HCT116 (cell line): ENCODE data around the gene GARIN5A.

Experiments used
- CBX3 ChIP-seq: IDR thresholded peaks from 2 replicates; pipeline ENCODE4 v1.6.1; 2012; ENCODE audit warnings: low read depth
- CEBPB ChIP-seq: IDR thresholded peaks from 2 replicates; pipeline ENCODE4 v1.6.1; 2012; ENCODE audit warnings: low read depth
- CTCF ChIP-seq, 3 experiments: fragments of 200-600 bp in 1 of 3; sonication (generic) in 1 of 3; IDR thresholded peaks in 2 of 3; conservative IDR thresholded peaks in 1 of 3; 2 replicates each; pipeline ENCODE4 v1.5.1; 2012 to 2017; ENCODE audit warnings: low read depth in 2 of 3, low read length in 2 of 3, antibody characterized with exemption in 1 of 3, borderline replicate concordance in 1 of 3, control low read depth in 1 of 3, mild to moderate bottlenecking in 1 of 3, mixed read lengths in 1 of 3, mixed run types in 1 of 3, moderate library complexity in 1 of 3; ENCODE audit not compliant: insufficient read depth in 1 of 3
- EGR1 ChIP-seq: IDR thresholded peaks from 2 replicates; pipeline ENCODE4 v1.6.1; 2012; ENCODE audit warnings: low read depth
- EZH2 ChIP-seq: fragments of 200-600 bp; sonication (generic); IDR thresholded peaks from 2 replicates; pipeline ENCODE4 v1.6.1; 2017; ENCODE audit warnings: antibody characterized with exemption, mixed run types
- EZH2phosphoT487 ChIP-seq: fragments of 200-600 bp; IDR thresholded peaks from 2 replicates; pipeline ENCODE4 v1.6.1; 2018; ENCODE audit warnings: antibody characterized with exemption, borderline replicate concordance
- JUND ChIP-seq: IDR thresholded peaks from 2 replicates; pipeline ENCODE4 v1.6.1; 2012
- POLR2A ChIP-seq: IDR thresholded peaks from 2 replicates; pipeline ENCODE4 v1.7.0; 2011; ENCODE audit warnings: borderline replicate concordance; ENCODE audit not compliant: insufficient read depth, insufficient read length; ENCODE audit errors: extremely low read depth
- POLR2AphosphoS5 ChIP-seq: IDR thresholded peaks from 2 replicates; pipeline ENCODE4 v1.6.1; 2011; ENCODE audit warnings: mild to moderate bottlenecking, low read depth, low read length, moderate library complexity
- SIN3A ChIP-seq: IDR thresholded peaks from 2 replicates; pipeline ENCODE4 v1.6.1; 2012; ENCODE audit warnings: low read depth
- SP1 ChIP-seq: IDR thresholded peaks from 2 replicates; pipeline ENCODE4 v1.6.1; 2012; ENCODE audit warnings: low read depth
- YY1 ChIP-seq: IDR thresholded peaks from 2 replicates; pipeline ENCODE4 v1.6.1; 2011; ENCODE audit warnings: low read length, low read depth, moderate library complexity, mild to moderate bottlenecking; ENCODE audit not compliant: insufficient replicate concordance; ENCODE audit errors: extremely low read depth
- TF ChIP-seq, protein P1 (sequence below): IDR thresholded peaks from 2 replicates; pipeline ENCODE4 v1.6.1; 2011; ENCODE audit warnings: mild to moderate bottlenecking, low read length, moderate library complexity; ENCODE audit not compliant: insufficient replicate concordance; ENCODE audit errors: extremely low read depth

DNA sequence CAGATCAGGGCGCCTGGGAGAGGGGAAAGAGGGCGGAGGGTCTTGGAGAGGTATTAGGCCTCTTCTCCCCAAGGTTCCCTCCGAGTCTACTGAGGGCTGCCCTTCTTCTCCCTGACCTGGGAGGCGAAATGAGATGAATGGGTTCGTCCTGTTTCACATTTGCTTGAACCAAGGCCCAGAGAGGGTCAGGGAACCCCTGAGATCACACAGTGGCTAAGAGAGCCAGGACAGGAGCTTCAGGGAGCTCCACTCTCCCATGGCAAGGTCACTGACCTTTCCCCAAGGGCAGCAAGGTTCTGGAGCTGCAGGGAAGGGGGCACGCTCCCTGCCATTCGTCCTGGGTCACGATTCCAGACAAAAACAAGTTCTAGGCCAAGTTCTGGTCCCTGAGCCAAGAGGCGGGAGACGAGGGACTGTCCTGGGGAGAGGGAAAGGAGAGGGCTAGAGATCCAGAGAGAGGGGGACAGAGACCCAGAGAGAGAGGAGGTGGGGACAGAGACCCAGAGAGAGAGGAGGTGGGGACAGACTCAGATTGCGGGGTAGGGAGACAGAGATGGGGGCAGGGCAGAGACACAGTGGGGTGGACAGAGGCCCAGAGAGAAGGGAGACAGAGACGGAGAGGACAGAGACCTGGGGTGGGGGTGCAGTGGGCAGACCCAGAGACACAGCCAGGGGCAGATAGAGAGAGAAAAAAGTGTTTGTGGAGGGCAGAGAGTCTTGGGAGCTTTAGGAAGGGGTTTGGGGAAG, 36.5 kb upstream of the GARIN5A start:
- TF ChIP-seq CTCF (IDR thresholded peaks at IDR 0.05 in 2 of 3, conservative IDR thresholded peaks at IDR 0.05 in 1 of 3; ENCODE audit: borderline replicate concordance in 1 of 3, insufficient read depth in 1 of 3, low read depth in 2 of 3, low read length in 2 of 3) (no peak), POLR2A (no peak), YY1 (no peak), EZH2 (no peak), SP1 (no peak), POLR2AphosphoS5 (no peak), JUND (no peak), EGR1 (no peak), CEBPB (no peak), CBX3 (no peak), SIN3A (no peak), EZH2phosphoT487 (no peak)
- TF ChIP-seq, protein P1, sequence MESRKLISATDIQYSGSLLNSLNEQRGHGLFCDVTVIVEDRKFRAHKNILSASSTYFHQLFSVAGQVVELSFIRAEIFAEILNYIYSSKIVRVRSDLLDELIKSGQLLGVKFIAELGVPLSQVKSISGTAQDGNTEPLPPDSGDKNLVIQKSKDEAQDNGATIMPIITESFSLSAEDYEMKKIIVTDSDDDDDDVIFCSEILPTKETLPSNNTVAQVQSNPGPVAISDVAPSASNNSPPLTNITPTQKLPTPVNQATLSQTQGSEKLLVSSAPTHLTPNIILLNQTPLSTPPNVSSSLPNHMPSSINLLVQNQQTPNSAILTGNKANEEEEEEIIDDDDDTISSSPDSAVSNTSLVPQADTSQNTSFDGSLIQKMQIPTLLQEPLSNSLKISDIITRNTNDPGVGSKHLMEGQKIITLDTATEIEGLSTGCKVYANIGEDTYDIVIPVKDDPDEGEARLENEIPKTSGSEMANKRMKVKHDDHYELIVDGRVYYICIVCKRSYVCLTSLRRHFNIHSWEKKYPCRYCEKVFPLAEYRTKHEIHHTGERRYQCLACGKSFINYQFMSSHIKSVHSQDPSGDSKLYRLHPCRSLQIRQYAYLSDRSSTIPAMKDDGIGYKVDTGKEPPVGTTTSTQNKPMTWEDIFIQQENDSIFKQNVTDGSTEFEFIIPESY, result no peak
